Breast epithelium (tissue), 3 donors: ENCODE results near the gene ASB5.

Source experiments
- CTCF ChIP-seq, 3 donors: fragments of 450-650 bp; IDR thresholded peaks; one replicate each; pipeline ENCODE4 v1.5.1; 2016 to 2017; ENCODE audit warnings: antibody characterized with exemption in 3 of 3, mild to moderate bottlenecking in 3 of 3, moderate library complexity in 3 of 3
- POLR2AphosphoS5 ChIP-seq, 3 donors: sonication (generic); formaldehyde crosslinking; IDR thresholded peaks; one replicate each; pipeline ENCODE4 v1.6.1; 2017; ENCODE audit warnings: antibody characterized with exemption in 3 of 3

DNA sequence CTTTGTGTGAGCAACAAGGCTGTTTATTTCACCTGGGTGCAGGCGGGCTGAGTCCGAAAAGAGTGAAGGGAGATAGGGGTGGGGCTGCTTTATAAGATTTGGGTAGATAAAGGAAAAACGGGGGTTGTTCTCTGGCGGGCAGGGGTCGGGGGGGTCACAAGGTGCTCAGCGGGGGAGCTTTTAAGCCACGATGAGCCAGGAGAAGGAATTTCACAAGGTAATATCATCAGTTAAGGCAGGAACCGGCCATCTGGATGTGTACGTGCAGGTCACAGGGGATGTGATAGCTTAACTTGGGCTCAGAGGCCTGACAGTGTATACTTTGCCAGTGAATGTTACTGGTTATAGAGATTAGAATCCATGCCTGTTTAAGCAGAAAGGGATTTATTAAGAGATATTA lies 31.0 kb upstream of the ASB5 start:
- no peak for TF ChIP-seq CTCF (IDR thresholded peaks at IDR 0.05)
- TF ChIP-seq POLR2AphosphoS5 (IDR thresholded peaks at IDR 0.05): no peak
